Measurements from ENCODE around the gene ACSS3. TPM values are rescaled to one million over a fixed set of nuclear protein-coding genes. Genes with fewer than 3 reads are reported as not detected.
"Not testable (repeated sequence)": the region's sequence is repeated elsewhere in the genome, so short reads cannot be mapped to it uniquely, and the experiment has no call there.

Gene ACSS3
- total RNA-seq, 2 experiments from 2014 or later, result not detected

- Mint-ChIP-seq H3K9me3 (no peaks in the 10 kb centered on the region), H3K36me3 (ENCODE audit: low read depth) (no peaks in the 10 kb centered on the region), H3K4me3 (no peak overlapping the region), H3K27me3 (no peaks in the 10 kb centered on the region), H3K27ac (no peak overlapping the region), H3K4me1 (ENCODE audit: low read depth) (no peaks in the 10 kb centered on the region)
- ChIA-PET CTCF (no interaction called here), POLR2A (no interaction called here)
- DNase-seq (no peak), ATAC-seq (no peak)
- intact Hi-C loops (cut with micrococcal nuclease), result no loop called here
- TF ChIP-seq CTCF (IDR thresholded peaks at IDR 0.05), result no peak
These were observed 17.0 kb downstream of the ACSS3 start for GRCh38 chr12:81094718-81095360.

- H3K27ac Mint-ChIP-seq, result no peak overlapping the region
- no peaks in the 10 kb centered on the region for H3K27me3 Mint-ChIP-seq
- ATAC-seq, result no peak
- ChIA-PET POLR2A (no interaction called here), CTCF (no interaction called here)
- no peak overlapping the region for H3K4me3 Mint-ChIP-seq
- no peaks in the 10 kb centered on the region for H3K9me3 Mint-ChIP-seq
- DNase-seq, result no peak
- no peaks in the 10 kb centered on the region for H3K36me3 Mint-ChIP-seq (ENCODE audit: low read depth)
- intact Hi-C loops (cut with micrococcal nuclease), result no loop called here
- no peaks in the 10 kb centered on the region for H3K4me1 Mint-ChIP-seq (ENCODE audit: low read depth)
- no peak for TF ChIP-seq CTCF (IDR thresholded peaks at IDR 0.05)
These were observed 17.8 kb downstream of the ACSS3 start for GRCh38 chr12:81095501-81096232.

- Mint-ChIP-seq H3K4me3 (no peak overlapping the region), H3K36me3 (ENCODE audit: low read depth) (no peaks in the 10 kb centered on the region), H3K9me3 (peaks cover 4% of the 10 kb centered on the region), H3K27me3 (no peaks in the 10 kb centered on the region), H3K27ac (no peak overlapping the region), H3K4me1 (ENCODE audit: low read depth) (no peaks in the 10 kb centered on the region)
- POLR2A ChIA-PET, result no interaction called here
- ATAC-seq (no peak), DNase-seq (no peak)
- intact Hi-C loops (cut with micrococcal nuclease), result no loop called here
- CTCF ChIA-PET, result no interaction called here
- TF ChIP-seq CTCF (IDR thresholded peaks at IDR 0.05), result no peak
These were observed 27.8 kb downstream of the ACSS3 start for GRCh38 chr12:81105687-81106086.

GRCh38 chr12:81114226-81114625 is 36.3 kb downstream of the ACSS3 start:
- no peak for DNase-seq
- Mint-ChIP-seq H3K9me3 (no peaks in the 10 kb centered on the region), H3K27me3 (no peaks in the 10 kb centered on the region), H3K4me3 (no peak overlapping the region), H3K36me3 (ENCODE audit: low read depth) (no peaks in the 10 kb centered on the region), H3K4me1 (ENCODE audit: low read depth) (no peaks in the 10 kb centered on the region), H3K27ac (no peak overlapping the region)
- ATAC-seq, result no peak
- no peak for TF ChIP-seq CTCF (IDR thresholded peaks at IDR 0.05)
- intact Hi-C loops (cut with micrococcal nuclease), result no loop called here
- CTCF ChIA-PET, result no interaction called here
- POLR2A ChIA-PET, result no interaction called here

GRCh38 chr12:81119069-81119468 is 41.2 kb downstream of the ACSS3 start:
- ATAC-seq; POLR2A ChIA-PET; H3K36me3 Mint-ChIP-seq (ENCODE audit: low read depth); H3K27me3 Mint-ChIP-seq; H3K4me1 Mint-ChIP-seq (ENCODE audit: low read depth); H3K4me3 Mint-ChIP-seq; H3K9me3 Mint-ChIP-seq; CTCF ChIA-PET; intact Hi-C loops (cut with micrococcal nuclease); H3K27ac Mint-ChIP-seq; DNase-seq: not testable (repeated sequence)

Data from activated CD8-positive, alpha-beta T cell treated with anti-CD3 and anti-CD28 coated beads for 36 hours (primary cell).